Endothelial cell (in vitro differentiated cells): ENCODE measurements around the gene SSB. TPM values are rescaled to one million over a fixed set of nuclear protein-coding genes. Genes with fewer than 3 reads are reported as not detected.

ENCODE experiments used
- DNase-seq: peaks from one replicate; pipeline ENCODE4 v3.0.0; 2021; ENCODE audit warnings: low spot score
- H3K27ac Mint-ChIP-seq: one replicate; pipeline ENCODE4 v1.8.0; 2021; ENCODE audit warnings: mixed read lengths, inconsistent platforms; ENCODE audit not compliant: unreplicated experiment
- H3K27me3 Mint-ChIP-seq: one replicate; pipeline ENCODE4 v1.8.0; 2021; ENCODE audit warnings: mild to moderate bottlenecking, moderate library complexity, mixed read lengths, inconsistent platforms; ENCODE audit not compliant: unreplicated experiment
- H3K36me3 Mint-ChIP-seq: one replicate; pipeline ENCODE4 v1.8.0; 2021; ENCODE audit warnings: mild to moderate bottlenecking, low read depth, mixed read lengths, inconsistent platforms; ENCODE audit not compliant: unreplicated experiment
- H3K4me1 Mint-ChIP-seq: one replicate; pipeline ENCODE4 v1.8.0; 2021; ENCODE audit warnings: mild to moderate bottlenecking, mixed read lengths, inconsistent platforms; ENCODE audit not compliant: unreplicated experiment
- H3K4me3 Mint-ChIP-seq: one replicate; pipeline ENCODE4 v1.8.0; 2021; ENCODE audit warnings: mild to moderate bottlenecking, mixed read lengths, inconsistent platforms; ENCODE audit not compliant: unreplicated experiment
- H3K9me3 Mint-ChIP-seq: one replicate; pipeline ENCODE4 v1.8.0; 2021; ENCODE audit warnings: mixed read lengths, inconsistent platforms; ENCODE audit not compliant: unreplicated experiment
- CTCF ChIP-seq: fragments of 200-600 bp; sonication (generic); IDR thresholded peaks from one replicate; pipeline ENCODE4 v1.5.0; 2021; ENCODE audit warnings: antibody characterized with exemption; ENCODE audit not compliant: unreplicated experiment
- total RNA-seq: library from RNA; stranded (reverse); fragmentation: NEBNext Ultra II Directional; extraction: Animal tissue kit (Norgen Biotek cat#: 25700); gene quantifications from one replicate; pipeline ENCODE4 v1.2.1, GENCODE V29; 2021; ENCODE audit not compliant: unreplicated experiment

Gene SSB
- total RNA-seq, 1 donor from 2014 or later: 109 TPM

- DNase-seq: no peak
- Mint-ChIP-seq H3K4me3 (no peak overlapping the region), H3K9me3 (no peaks in the 10 kb centered on the region), H3K4me1 (peaks cover 5% of the 10 kb centered on the region), H3K27me3 (no peaks in the 10 kb centered on the region), H3K36me3 (no peaks in the 10 kb centered on the region), H3K27ac (no peak overlapping the region)
- no peak for TF ChIP-seq CTCF
Measured at GRCh38 chr2:169771612-169772011, 27.1 kb upstream of the SSB start.

- Mint-ChIP-seq H3K4me1 (peaks cover 5% of the 10 kb centered on the region), H3K9me3 (no peaks in the 10 kb centered on the region), H3K27ac (no peak overlapping the region), H3K36me3 (no peaks in the 10 kb centered on the region), H3K4me3 (no peak overlapping the region), H3K27me3 (no peaks in the 10 kb centered on the region)
- DNase-seq: no peak
- no peak for TF ChIP-seq CTCF
Measured at GRCh38 chr2:169772651-169773050, 26.0 kb upstream of the SSB start.

- Mint-ChIP-seq H3K36me3 (no peaks in the 10 kb centered on the region), H3K4me1 (peaks cover 14% of the 10 kb centered on the region), H3K9me3 (no peaks in the 10 kb centered on the region), H3K27me3 (peaks cover 3% of the 10 kb centered on the region), H3K27ac (no peak overlapping the region), H3K4me3 (no peak overlapping the region)
- DNase-seq: no peak
- no peak for TF ChIP-seq CTCF
Measured at GRCh38 chr2:169775354-169775753, 23.3 kb upstream of the SSB start.

GRCh38 chr2:169775765-169776164 is 22.9 kb upstream of the SSB start:
- Mint-ChIP-seq H3K9me3 (no peaks in the 10 kb centered on the region), H3K36me3 (no peaks in the 10 kb centered on the region), H3K4me3 (no peak overlapping the region), H3K4me1 (peaks cover 14% of the 10 kb centered on the region), H3K27ac (no peak overlapping the region), H3K27me3 (peaks cover 3% of the 10 kb centered on the region)
- no peak for DNase-seq
- no peak for TF ChIP-seq CTCF

GRCh38 chr2:169776252-169776761 is 22.4 kb upstream of the SSB start:
- peaks cover 3% of the 10 kb centered on the region for H3K27me3 Mint-ChIP-seq
- no peak for TF ChIP-seq CTCF
- peaks cover 14% of the 10 kb centered on the region for H3K4me1 Mint-ChIP-seq
- no peak overlapping the region for H3K4me3 Mint-ChIP-seq
- H3K27ac Mint-ChIP-seq: no peak overlapping the region
- no peaks in the 10 kb centered on the region for H3K36me3 Mint-ChIP-seq
- no peaks in the 10 kb centered on the region for H3K9me3 Mint-ChIP-seq
- no peak for DNase-seq
